Measurements from ENCODE around the gene ATP6V1G3.
"Not testable (repeated sequence)": the region's sequence is repeated elsewhere in the genome, so short reads cannot be mapped to it uniquely, and the experiment has no call there.

ATP6V1G3 gene

DNA sequence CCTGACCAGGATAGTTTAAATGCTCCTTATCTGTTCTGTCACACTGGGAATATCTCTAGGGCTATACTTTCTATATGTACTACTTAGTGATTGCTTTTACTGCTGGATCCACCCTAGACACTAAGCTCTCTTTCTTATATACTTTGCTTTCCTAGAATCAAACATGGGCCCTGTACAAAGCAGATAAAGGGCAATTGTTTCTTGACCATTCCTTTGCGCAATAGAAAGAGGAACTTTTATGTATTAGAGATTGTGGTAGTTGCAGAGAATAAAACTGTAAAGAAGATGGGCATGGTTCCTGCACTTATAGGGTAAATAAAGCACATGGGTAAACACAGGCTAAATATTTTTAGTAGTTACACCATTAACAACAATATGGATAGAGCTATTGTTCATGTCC lies 58.8 kb downstream of the ATP6V1G3 start:
- H3K27me3 ChIP-seq: no peaks in the 10 kb centered on the region
- no peak overlapping the region for H3K4me3 ChIP-seq (ENCODE audit: low read depth, low read length)
- no peaks in the 10 kb centered on the region for H3K9me3 ChIP-seq
- no peaks in the 10 kb centered on the region for H3K36me3 ChIP-seq
- H3K4me1 ChIP-seq: no peaks in the 10 kb centered on the region
- no peak for DNase-seq
- TF ChIP-seq, protein P1, sequence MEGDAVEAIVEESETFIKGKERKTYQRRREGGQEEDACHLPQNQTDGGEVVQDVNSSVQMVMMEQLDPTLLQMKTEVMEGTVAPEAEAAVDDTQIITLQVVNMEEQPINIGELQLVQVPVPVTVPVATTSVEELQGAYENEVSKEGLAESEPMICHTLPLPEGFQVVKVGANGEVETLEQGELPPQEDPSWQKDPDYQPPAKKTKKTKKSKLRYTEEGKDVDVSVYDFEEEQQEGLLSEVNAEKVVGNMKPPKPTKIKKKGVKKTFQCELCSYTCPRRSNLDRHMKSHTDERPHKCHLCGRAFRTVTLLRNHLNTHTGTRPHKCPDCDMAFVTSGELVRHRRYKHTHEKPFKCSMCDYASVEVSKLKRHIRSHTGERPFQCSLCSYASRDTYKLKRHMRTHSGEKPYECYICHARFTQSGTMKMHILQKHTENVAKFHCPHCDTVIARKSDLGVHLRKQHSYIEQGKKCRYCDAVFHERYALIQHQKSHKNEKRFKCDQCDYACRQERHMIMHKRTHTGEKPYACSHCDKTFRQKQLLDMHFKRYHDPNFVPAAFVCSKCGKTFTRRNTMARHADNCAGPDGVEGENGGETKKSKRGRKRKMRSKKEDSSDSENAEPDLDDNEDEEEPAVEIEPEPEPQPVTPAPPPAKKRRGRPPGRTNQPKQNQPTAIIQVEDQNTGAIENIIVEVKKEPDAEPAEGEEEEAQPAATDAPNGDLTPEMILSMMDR (IDR thresholded peaks at IDR 0.05; ENCODE audit: low read depth, low read length): no peak

DNA sequence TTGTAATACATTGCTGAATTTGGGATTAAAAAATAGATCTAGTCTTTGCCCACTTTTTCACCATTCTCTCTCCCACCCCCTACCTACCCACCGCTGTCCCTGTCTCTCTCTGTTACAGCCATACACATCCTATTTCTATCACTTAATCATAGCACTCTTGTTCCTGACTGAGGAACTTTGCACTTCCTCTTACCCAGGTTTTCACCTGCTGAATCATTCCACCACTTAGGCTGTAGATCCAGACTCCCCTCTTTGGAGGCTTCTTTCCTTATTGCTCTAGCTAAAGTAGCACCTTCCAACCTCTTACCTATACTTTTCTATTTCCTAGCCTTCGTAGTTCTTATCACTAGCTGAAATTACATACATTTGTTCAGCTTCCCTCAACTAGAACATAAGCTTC lies 59.6 kb downstream of the ATP6V1G3 start:
- no peaks in the 10 kb centered on the region for H3K9me3 ChIP-seq
- H3K4me1 ChIP-seq: no peaks in the 10 kb centered on the region
- DNase-seq: no peak
- no peaks in the 10 kb centered on the region for H3K36me3 ChIP-seq
- TF ChIP-seq, protein P1 (IDR thresholded peaks at IDR 0.05; ENCODE audit: low read depth, low read length): no peak
- H3K4me3 ChIP-seq (ENCODE audit: low read depth, low read length): no peak overlapping the region
- no peaks in the 10 kb centered on the region for H3K27me3 ChIP-seq

DNA sequence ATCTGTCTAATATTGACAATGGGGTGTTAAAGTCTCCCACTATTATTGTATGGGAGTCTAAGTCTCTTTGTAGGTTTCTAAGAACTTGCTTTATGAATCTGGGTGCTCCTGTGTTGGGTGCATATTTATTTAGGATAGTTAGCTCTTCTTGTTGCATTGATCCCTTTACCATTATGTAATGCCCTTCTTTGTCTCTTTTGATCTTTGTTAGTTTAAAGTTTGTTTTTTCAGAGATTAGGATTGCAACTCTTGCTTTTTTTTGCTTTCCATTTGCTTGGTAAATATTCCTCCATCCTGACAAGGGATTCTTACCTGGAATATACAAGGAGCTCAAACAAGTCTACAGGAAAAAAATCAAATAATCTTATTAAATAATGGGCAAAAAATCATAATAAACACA lies 63.1 kb downstream of the ATP6V1G3 start:
- not testable (repeated sequence) for H3K4me3 ChIP-seq (ENCODE audit: low read depth, low read length); DNase-seq; H3K36me3 ChIP-seq; H3K27me3 ChIP-seq; H3K9me3 ChIP-seq; H3K4me1 ChIP-seq

All from BE2C (cell line).